NCI-H2171 treated with DMSO at 0.1 percent for 48 hours (cell line): ENCODE results near the gene MAP3K12.
A peak's percentile ranks its signal among the peaks of the same experiment; 100 is the strongest.

Experiments
- DNase-seq: peaks from one replicate; lab custom pipeline; 2025; lab: John Stamatoyannopoulos, UW

MAP3K12 gene

DNA sequence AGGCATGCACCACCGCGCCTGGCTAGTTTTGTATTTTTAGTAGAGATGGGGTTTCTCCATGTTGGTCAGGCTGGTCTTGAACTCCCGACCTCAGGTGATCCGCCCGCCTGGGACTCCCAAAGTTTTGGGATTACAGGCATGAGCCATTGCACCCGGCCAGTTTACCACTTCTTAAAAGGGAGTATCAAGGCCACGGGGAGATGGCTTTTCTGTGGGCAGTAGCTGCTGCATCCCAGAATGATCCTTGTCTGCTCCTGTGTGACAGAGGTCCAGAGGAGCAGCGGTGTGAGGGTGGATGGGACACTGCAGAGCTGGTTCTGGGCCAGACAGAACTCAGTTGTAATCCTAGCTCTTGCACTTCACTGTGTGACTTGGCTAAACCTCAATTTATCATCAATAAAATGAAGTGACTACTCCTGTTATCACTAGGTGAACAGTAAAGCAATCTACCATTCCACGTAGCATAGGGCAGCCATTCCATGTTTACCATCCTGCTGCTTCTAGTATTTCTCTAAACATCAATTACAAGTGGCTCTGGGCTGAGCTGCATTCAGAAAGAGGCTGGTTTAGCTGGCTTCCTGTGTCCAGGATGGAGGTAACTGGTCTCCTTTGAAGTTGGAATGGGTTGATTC, 11.0 kb upstream of the MAP3K12 start:
- no peak for DNase-seq

DNA sequence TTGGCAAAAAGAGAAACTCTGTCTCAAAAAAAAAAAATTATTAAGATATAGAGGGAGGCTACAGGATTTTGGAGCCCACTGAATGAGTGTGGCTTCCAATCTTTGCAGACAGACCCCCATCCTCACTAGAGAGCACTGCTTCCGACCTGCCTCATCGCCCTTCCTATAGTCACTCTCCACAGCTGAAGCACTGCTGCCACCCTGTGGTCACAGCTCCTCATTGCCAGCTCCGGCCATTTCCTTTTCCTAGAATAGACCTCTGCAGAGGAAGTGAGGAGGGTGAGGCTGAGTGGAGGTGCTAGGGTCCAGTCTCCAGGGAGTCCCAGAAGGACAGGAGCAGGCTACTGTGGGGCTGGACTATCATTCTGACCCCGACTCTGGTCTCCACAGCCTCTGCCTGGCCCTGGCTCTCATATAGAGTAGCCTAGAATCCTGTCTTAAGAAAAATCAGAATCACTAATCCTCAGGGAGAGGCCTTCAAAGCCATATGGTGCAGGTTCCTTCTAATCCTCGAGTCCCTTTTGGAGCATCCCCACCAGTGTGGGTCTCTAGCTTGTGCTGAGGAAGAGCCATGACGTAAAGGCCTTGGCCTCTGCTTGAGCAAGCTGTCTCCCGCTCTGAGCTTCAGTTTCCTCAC, 9.4 kb upstream of the MAP3K12 start:
- DNase-seq, result peak; percentile 83

DNA sequence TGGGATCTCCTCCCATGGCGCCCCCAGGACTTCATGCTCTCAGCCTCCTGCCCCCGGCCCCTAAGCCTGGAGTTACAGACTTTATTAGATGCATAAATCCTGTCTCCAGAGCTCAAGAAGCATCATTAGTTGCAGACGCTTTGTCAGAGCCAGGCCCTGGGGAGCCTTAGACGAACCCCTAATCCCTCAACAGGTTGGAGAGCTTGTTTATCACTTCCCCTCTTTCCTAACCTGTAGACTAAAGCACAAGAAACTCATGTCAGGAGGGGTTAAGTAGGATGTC, 8.3 kb upstream of the MAP3K12 start:
- no peak for DNase-seq

DNA sequence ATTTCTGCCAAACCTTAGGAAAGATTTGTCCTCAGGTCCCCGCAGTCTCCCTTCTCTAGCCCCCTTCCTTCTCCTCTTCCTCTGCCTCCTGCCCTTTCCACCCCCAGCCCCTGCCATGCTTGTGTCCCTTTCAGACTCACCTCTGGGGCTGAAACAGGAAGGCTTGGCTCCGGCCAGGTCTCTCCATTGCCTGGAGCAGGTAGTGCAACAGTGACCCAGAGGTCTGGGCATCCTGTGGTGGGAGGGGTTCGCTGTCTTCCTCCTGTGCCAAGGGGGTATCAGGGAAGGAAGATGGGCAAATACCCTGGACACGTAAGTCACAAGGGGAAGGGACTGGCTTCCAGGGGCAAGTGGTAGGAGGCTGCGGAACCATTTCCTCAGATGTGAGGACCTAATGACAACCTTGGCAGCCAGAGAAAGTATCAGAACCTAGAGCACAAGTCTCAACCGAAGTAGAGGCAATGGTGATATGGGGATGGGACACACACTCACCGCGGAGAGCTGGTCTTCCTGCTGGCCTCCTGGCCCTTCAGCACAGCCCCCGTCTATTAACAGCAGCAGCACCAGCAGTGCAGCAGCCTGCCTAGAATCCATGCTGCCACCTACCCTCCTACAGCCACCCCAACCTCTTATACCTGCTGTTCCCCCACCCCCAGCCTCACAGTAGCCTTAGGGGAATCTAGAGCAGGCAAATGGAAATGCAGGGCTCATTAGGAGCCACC, 7.8 kb upstream of the MAP3K12 start, which contains the start of gene NPFF:
Gene NPFF (minus strand): TSS at position 604 of the 722 bp plus-strand sequence. CDS start 10 bp downstream, at position 594.
- DNase-seq, result no peak

DNA sequence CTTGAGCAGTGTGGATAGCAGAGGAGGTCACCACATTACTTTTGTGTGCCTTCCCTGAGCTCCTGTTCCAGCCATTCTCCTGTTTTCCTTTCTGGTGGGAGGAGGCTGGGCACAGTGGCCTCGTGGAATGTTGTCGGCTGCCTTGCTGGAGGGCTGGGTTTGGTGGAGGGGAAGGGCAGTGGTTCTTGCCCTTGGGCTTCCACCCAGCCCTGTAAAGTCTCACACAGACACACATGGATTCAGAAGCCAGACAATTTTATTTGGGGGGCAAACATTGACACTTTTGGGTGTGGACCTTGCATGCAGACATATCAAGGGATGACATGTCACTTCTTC, 7.2 kb upstream of the MAP3K12 start:
- no peak for DNase-seq

DNA sequence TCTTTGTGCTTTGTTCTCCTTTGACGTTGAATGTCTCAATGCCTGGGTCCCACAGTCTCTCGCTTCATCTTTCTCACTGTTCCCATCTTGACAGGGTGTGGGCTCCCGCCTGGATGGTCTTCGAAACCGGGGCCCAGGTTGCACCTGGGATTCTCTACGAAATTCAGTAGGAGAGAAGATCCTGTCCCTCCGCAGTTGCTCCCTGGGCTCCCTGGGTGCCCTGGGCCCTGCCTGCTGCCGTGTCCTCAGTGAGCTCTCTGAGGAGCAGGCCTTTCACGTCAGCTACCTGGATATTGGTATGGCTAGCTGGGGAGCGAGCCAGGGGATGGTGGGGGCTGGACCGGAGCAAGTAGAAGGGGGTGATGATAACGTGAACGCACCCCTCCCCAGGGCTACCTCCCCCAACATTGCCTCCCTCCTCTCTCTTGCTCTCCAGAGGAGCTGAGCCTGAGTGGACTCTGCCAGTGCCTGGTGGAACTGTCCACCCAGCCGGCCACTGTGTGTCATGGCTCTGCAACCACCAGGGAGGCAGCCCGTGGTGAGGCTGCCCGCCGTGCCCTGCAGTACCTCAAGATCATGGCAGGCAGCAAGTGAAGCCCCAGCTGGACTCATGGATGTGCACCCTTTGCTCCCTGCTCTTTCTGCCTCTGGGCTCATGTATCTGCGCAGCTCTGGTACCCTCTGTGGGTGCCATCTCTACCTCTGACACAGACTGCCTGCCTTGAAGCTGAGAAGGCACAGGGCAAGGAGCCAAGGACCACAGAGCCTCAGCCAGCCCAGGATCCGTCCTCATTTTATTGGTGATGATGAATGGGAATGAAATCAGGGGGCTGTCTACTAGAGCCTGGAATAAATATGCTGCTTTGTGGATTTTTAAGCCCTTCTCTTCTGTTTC, 6.5 kb upstream of the MAP3K12 start:
- DNase-seq, result no peak

DNA sequence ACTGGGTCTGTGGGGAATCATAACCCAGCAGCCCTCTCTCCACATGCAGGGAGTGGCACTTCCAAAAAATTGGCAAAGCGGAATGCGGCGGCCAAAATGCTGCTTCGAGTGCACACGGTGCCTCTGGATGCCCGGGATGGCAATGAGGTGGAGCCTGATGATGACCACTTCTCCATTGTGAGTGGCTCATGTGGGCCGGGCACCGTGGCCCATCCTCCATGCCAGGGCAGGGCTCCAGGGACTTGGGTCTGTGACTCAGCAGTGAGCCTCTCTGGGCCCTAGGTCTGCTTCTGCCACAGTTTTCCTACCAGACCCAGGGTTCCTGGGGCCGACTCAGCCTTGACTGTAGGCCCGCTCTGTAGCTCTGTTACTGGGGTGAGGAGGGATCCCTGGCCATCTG, 5.8 kb upstream of the MAP3K12 start:
- no peak for DNase-seq

DNA sequence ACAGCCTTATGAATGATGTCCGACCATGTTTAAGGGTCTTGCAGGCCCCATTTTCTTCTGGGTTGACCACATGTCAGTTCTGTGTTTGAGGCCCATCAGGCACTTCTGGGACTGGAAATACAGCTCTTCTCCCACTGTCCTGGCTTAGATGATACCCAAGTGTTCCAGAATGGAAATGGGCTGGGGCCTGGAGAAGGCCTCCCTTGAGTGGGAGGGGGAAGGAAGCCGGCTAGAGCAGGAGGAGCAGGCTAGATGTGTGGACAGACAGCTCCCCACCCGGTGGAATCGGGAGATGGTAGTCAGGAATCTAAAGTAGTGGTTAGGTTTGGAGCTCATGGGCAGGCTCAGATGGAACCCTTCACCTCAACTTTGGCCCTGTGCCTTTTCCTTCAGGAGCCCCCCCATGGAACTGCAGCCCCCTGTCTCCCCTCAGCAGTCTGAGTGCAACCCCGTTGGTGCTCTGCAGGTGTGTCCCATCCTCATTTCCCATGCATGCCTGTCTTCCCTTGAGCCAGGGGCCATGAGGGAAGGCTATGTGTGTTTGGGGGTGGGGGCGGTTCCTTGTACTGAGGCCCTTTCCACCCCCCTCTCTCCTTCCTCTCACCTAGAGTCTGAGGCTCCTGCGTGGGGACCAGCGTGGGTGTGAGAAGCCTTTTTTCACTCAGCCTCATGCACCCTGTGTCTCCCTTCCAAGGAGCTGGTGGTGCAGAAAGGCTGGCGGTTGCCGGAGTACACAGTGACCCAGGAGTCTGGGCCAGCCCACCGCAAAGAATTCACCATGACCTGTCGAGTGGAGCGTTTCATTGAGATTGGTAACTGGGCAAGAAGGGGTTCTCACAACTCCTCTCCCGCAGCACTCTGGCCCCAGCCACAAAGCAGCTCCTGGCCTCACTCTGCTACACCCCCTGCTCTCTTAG, 5.0 kb upstream of the MAP3K12 start:
- DNase-seq, result no peak

DNA sequence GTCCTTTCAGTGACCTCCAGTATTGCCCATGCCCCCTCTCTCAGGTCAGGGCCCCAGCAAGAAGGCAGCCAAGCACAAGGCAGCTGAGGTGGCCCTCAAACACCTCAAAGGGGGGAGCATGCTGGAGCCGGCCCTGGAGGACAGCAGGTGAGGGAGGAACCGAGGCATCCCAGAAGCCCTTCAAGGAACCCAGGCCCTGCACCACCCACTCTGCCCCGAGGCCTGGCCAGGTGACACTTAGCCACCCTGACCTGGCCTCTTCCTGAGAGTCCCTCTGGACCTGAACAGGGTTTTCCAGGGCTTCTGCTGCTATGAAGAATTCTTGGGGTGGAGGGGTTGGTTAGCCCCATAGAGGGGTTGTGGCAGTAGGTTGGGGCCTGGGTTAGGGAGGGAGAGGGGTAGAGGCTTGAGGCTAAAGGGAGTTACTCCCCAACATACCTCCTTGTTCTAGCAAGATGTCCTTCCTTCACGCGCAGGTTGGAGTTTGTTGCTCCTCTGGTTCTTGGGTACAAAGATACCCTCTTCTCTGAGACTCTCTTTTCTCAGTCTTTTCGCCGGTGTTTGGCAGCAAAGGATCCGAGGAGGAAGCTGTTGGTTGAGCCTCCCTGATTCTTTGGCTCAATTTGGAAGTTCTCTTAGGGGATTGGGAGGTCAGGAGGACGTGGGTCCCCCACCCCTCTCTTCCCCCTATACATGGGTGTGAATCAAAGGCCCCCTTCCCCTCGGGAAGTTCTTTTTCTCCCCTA, 3.9 kb upstream of the MAP3K12 start:
- no peak for DNase-seq

DNA sequence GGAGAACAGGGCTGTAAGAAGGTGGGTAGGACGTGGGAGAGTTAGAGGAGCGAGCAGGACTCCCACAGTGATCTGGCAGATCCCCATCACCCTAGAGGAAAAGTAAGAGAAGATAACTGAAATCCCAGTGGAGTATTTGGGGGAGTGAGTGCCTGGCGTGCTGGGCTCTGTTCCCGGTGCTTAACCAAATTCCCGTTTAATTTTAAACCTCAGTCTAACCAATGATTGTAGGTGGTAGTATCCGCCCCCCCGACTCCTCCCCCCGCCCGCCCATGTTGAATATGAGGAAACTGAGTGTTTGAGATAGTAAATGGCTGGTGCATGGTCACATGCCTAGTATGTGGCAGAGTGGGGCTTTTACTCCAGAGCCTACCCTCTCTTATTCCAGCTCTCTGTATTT, 3.1 kb upstream of the MAP3K12 start:
- DNase-seq, result no peak

DNA sequence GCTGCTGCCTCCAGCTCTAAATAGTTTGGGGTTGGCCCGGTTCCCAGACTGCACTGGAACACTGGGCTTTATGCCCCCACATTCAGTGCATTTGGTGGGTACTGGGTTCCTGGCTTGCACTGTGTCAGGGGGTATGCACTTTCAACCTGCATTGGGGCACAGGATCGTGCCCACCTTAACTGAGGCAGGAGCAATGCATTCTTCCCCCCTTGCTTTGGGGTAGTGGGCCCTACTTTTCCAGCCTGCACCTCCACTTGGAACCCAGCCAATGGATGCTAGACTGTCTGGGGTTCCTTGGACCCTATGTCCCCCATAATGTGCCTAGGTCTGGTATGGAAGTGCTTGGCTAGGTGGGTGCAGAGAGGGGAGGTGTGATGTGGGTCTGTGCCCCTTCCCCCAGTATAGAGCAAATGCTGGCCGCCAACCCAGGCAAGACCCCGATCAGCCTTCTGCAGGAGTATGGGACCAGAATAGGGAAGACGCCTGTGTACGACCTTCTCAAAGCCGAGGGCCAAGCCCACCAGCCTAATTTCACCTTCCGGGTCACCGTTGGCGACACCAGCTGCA, 2.4 kb upstream of the MAP3K12 start:
- DNase-seq, result no peak

DNA sequence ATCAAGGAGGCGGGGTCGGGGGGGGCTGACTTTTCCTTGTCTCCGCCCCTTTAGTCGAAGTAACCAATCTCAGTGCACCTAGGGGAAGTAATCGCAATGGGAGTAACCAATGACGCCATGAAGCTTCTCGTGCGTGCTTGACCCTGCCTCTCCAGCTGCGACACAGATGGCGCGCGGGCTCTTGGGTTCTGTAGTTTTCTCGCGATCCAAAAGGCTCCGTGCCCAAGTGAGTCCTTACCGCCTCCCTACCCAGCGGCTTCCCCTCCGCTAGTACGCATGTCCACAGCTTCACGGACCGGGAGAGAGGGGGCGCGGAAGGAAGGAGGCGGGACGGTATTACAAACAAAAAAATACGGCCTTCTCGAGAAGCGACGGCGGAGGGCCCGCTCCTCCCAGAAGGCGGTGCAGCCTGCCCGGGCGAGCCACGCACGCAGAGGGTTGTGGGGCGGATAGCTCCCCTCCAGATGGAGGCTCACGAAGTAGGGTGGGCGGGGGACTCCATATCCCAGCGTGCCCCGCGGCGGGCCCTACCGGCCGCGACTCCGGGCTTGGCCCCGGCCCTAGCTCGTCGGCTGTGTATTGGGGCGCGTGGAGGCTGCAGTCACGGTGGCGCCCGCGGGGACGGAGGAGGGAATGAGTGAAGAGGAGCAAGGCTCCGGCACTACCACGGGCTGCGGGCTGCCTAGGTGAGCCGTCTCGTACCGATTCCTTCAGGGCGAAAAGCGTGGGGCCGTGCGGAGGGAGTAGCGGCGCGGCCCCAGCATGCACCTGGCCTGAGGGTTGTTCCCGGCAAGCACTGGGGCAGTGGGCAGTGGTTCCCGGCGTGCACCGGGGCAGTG, 1.7 kb upstream of the MAP3K12 start, which contains the start of gene TARBP2:
Gene TARBP2 (plus strand): TSS at position 508 of the 839 bp plus-strand sequence. CDS start 126 bp downstream, at position 634.
- DNase-seq, result peak; percentile 100

DNA sequence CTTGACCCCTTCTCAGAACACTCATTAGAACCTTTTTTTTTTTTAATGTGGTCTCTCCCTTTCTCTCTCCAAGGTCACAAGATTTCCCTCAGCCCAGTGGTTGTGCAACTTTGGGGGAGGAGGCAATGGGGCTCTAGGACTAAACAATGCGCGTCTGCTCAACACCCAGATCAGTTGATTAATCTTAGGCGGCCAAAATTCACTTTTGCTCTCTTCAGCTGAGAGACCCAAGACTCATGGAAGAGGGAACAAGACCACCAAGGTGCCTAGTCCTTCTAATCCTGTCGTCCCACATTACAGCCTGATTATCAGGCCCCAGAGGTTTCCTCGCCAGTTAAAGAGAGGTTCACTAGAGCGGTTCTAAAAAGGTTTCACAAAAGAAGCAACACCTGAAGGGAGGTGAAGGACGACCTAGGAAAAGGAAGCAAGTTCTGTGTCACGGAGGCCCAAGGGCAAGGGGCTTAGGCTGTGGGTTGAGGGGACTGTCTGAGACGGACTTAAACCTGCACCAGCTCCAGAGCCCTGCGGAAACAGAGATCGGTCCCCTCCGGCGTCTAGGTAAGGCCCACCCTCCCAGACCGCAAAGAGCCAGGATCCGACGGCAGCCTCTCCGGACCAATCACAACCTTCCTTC, 1.0 kb upstream of the MAP3K12 start:
- no peak for DNase-seq

DNA sequence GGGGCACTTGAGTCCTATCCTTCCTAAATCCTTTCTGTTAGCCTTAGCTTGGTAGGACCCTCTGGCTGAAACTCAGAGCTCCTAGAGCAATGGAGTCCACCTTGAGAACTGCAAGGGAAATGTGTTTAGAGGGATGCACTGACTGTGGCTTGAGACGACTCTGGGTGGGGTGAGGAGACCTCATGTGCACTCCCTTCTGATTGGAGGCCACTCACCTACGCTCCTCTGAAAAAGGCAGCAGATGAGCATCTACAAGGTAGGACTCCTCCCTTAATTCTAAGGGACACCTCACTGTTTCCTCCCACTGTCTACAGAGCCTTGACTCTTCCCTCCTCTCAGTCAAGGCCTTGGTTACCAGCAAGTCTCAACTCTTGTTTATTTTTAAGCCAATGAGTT, 1.0 kb downstream of the MAP3K12 start:
- DNase-seq, result no peak

DNA sequence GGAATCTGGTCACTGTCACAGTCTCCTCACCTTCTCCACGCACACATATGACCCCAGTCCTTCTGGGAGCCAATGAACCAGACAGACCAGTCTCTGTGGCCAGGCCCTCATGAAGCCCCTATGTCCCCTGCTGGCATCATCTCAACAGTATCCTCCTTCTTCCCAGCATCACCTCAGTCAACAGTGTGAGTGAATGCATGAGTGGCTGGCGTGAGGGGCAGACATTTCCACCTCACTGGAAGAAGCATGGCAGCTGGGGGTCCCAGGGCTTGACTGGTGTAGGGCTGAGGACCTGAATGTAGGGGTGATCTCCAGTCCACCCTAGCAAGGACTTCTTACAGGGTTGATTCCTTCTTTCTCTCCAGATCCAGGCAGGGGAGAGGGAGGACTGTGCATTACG, 1.8 kb downstream of the MAP3K12 start:
- no peak for DNase-seq

DNA sequence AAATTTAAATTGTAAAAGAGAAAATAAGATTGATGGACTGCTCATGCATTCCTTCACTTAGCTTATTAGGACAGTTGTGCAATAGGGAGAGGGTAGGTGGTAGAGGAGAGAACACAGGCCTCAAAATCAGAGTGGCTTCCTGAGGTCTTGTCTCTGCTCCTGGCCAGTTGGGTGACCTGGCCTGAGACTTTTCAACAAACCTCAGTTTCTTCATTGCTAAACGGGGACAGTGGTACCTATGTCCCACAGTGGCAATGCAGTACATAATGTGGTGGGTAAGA, 2.6 kb downstream of the MAP3K12 start:
- no peak for DNase-seq

DNA sequence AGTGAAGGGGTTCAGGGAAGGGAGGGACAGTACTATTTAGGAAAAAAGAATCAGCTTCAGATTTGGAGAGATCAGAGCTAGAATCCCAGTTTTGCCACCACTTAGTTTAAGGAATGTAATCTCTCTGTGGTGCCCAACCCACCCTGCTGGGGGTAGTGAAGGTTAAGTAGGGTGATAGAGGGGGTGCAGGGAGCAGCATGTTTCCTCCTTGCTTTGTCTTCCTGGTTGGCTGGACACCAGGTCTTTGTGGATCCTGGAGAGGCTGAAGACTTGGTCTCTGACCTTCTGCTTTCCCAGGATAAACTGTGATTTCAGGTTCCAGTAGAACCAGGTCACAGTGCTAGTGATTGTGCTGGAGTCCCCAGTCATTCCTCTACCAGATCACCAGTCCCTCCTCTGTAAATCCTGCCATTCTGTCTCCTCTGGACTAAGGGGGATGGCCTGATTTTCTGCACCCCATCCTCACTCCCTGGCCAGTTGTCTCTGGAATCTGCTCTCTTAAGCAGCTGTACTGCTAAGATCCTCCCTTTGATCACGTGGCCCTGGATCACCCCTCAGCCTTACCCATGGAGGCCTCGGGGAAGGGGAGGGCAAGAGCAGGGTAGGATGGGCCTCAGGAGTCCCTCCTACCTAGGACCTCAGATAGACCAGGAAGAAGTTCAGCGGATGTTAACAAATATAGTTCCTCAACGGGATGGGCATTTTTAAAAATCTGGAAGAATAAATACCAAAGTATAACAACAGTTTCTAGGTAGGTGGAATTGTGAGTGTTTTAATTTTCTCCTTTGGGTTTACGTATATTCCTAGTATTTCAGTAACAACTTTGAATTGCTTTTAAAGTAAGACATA, 3.1 kb downstream of the MAP3K12 start:
- DNase-seq, result no peak
